Neural crest cell (in vitro differentiated cells): ENCODE results near the gene CD99L2. TPM values are rescaled to one million over a fixed set of nuclear protein-coding genes. Genes with fewer than 3 reads are reported as not detected.

ENCODE experiments used
- DNase-seq: peaks from one replicate; pipeline ENCODE4 v3.0.0; 2021; ENCODE audit warnings: low read depth, mixed read lengths, low spot score
- H3K27ac Mint-ChIP-seq: one replicate; pipeline ENCODE4 v1.8.0; 2021; ENCODE audit warnings: mild to moderate bottlenecking, mixed read lengths; ENCODE audit not compliant: unreplicated experiment
- H3K27me3 Mint-ChIP-seq: 2 replicates; pipeline ENCODE4 v1.8.0; 2021; ENCODE audit warnings: low read depth, mild to moderate bottlenecking, mixed read lengths
- H3K36me3 Mint-ChIP-seq: 2 replicates; pipeline ENCODE4 v1.8.0; 2021; ENCODE audit warnings: low read depth, mild to moderate bottlenecking, mixed read lengths
- H3K4me1 Mint-ChIP-seq: 2 replicates; pipeline ENCODE4 v1.8.0; 2021; ENCODE audit warnings: mixed read lengths
- H3K4me3 Mint-ChIP-seq: one replicate; pipeline ENCODE4 v1.8.0; 2021; ENCODE audit warnings: mild to moderate bottlenecking, mixed read lengths
- H3K9me3 Mint-ChIP-seq: 2 replicates; pipeline ENCODE4 v1.8.0; 2021; ENCODE audit warnings: mixed read lengths
- CTCF ChIP-seq: fragments of 200-600 bp; sonication (generic); conservative IDR thresholded peaks from 2 replicates; pipeline ENCODE4 v1.5.0; 2021; ENCODE audit warnings: antibody characterized with exemption, mild to moderate bottlenecking
- total RNA-seq: library from RNA; stranded (reverse); gene quantifications from 2 replicates; pipeline ENCODE4 v1.2.1, GENCODE V29; 2021

The CD99L2 gene
- total RNA-seq, 1 donor from 2014 or later = 40.1 TPM

GRCh38 chrX:150790021-150790420 is 108.4 kb downstream of the CD99L2 start:
- Mint-ChIP-seq H3K27me3 (no peaks in the 10 kb centered on the region), H3K27ac (no peak overlapping the region), H3K4me1 (no peaks in the 10 kb centered on the region), H3K4me3 (no peak overlapping the region), H3K9me3 (peaks cover 11% of the 10 kb centered on the region), H3K36me3 (peaks cover 37% of the 10 kb centered on the region)
- DNase-seq = no peak
- TF ChIP-seq CTCF = no peak

DNA sequence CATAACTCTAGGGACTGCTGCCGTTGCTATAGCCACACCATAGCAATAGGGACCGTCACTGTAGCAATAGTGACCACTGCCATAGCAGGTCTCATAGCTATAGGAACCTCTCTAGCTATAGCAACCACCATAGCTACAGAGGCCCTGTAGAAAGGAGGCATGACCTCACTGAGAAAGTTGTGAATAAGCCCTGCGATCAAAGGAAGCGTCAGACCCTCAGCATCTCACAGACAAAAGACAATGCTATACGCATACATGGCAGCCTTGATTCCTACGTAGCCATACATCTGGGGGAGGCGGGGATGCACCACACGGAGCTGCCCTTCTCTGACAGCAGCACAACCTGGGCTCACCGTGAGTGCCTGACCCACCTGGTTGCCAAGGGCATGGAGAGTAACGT is 116.8 kb downstream of the CD99L2 start:
- peaks cover 7% of the 10 kb centered on the region for H3K9me3 Mint-ChIP-seq
- no peak for TF ChIP-seq CTCF
- no peak overlapping the region for H3K4me3 Mint-ChIP-seq
- H3K36me3 Mint-ChIP-seq = peaks cover 1% of the 10 kb centered on the region
- no peak for DNase-seq
- H3K27ac Mint-ChIP-seq = no peak overlapping the region
- peaks cover 14% of the 10 kb centered on the region for H3K4me1 Mint-ChIP-seq
- no peaks in the 10 kb centered on the region for H3K27me3 Mint-ChIP-seq

- peaks cover 8% of the 10 kb centered on the region for H3K36me3 Mint-ChIP-seq
- DNase-seq = no peak
- no peaks in the 10 kb centered on the region for H3K27me3 Mint-ChIP-seq
- H3K9me3 Mint-ChIP-seq = peaks cover 7% of the 10 kb centered on the region
- no peak overlapping the region for H3K4me3 Mint-ChIP-seq
- H3K27ac Mint-ChIP-seq = no peak overlapping the region
- no peak for TF ChIP-seq CTCF
- H3K4me1 Mint-ChIP-seq = peaks cover 16% of the 10 kb centered on the region
Observed at GRCh38 chrX:150779385-150779784, 119.1 kb downstream of the CD99L2 start.

DNA sequence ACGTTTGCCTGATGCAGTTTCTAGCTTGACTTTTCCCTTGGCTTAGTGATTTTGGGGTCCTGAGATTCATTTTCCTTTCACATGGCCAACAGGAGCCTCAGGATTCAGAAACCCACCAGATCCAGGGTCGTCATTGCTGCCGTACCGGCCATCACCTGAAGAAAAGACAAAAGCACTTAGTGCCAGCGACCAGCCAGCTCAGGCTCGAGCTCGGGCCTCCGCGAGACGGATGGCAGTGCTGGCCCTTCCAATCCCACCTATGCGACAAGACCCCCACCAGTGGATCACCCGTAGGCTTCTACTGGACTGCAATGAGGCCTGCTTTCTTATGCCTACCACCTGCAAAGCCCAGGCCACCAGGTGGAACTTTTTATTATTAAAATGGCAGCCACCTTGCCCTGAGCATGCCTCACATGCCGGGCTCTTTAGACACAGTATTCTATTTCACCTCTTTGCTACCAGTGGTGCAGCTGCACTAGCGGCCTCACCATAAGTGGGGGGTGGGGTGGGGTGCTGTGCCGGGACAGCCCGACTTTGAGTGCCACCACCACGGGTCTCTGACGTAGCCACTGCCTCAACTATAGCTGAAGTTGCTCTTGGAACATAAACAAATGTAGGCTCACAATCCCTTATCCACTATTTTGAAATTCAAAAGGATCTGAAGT is 121.0 kb downstream of the CD99L2 start:
- Mint-ChIP-seq H3K36me3 (peaks cover 8% of the 10 kb centered on the region), H3K4me1 (peaks cover 16% of the 10 kb centered on the region), H3K9me3 (peaks cover 4% of the 10 kb centered on the region), H3K4me3 (no peak overlapping the region), H3K27me3 (no peaks in the 10 kb centered on the region), H3K27ac (no peak overlapping the region)
- no peak for DNase-seq
- TF ChIP-seq CTCF = no peak

- Mint-ChIP-seq H3K27ac (peak overlapping the region; percentile 35), H3K4me3 (no peak overlapping the region), H3K4me1 (peaks cover 9% of the 10 kb centered on the region), H3K36me3 (peaks cover 8% of the 10 kb centered on the region), H3K27me3 (no peaks in the 10 kb centered on the region), H3K9me3 (no peaks in the 10 kb centered on the region)
- TF ChIP-seq CTCF = no peak
- no peak for DNase-seq
Observed at GRCh38 chrX:150775569-150776350, 122.7 kb downstream of the CD99L2 start.
